GM10266 (cell line): ENCODE data around the gene GLI3.
A peak's percentile ranks its signal among the peaks of the same experiment; 100 is the strongest.

Source experiments
- DNase-seq: peaks from one replicate; pipeline ENCODE4 v3.0.0; 2012; ENCODE audit errors: extremely low spot score
- CTCF ChIP-seq: IDR thresholded peaks from 2 replicates; pipeline ENCODE4 v1.5.1; 2012; ENCODE audit warnings: mild to moderate bottlenecking, low read depth; ENCODE audit not compliant: control insufficient read depth, insufficient read depth; ENCODE audit errors: missing control alignments

Gene GLI3

GRCh38 chr7:41942468-41943093 lies 294.4 kb downstream of the GLI3 start:
- no peak for DNase-seq
- TF ChIP-seq CTCF: no peak

- TF ChIP-seq CTCF: peak; percentile 89
- DNase-seq: peak; percentile 72
Measured at GRCh38 chr7:41940760-41941343, 296.2 kb downstream of the GLI3 start.

GRCh38 chr7:41938371-41938770 lies 298.6 kb downstream of the GLI3 start:
- TF ChIP-seq CTCF: no peak
- DNase-seq: no peak

- no peak for DNase-seq
- no peak for TF ChIP-seq CTCF
Measured at GRCh38 chr7:41933427-41933826, 303.6 kb downstream of the GLI3 start.

GRCh38 chr7:41931263-41931646 lies 305.8 kb downstream of the GLI3 start:
- TF ChIP-seq CTCF: no peak

GRCh38 chr7:41930538-41931262 lies 306.3 kb downstream of the GLI3 start:
- no peak for TF ChIP-seq CTCF
- no peak for DNase-seq

More at GRCh38 chr7:41931263-41931646, 305.8 kb downstream of the GLI3 start:
- no peak for DNase-seq

- no peak for TF ChIP-seq CTCF
- DNase-seq: no peak
Measured at GRCh38 chr7:41928781-41929180, 308.2 kb downstream of the GLI3 start.
